ENCODE results near the gene MFAP5. TPM values are rescaled to one million over a fixed set of nuclear protein-coding genes. Genes with fewer than 3 reads are reported as not detected.

Gene MFAP5
- total RNA-seq, 1 experiment from 2014 or later: not detected

DNA sequence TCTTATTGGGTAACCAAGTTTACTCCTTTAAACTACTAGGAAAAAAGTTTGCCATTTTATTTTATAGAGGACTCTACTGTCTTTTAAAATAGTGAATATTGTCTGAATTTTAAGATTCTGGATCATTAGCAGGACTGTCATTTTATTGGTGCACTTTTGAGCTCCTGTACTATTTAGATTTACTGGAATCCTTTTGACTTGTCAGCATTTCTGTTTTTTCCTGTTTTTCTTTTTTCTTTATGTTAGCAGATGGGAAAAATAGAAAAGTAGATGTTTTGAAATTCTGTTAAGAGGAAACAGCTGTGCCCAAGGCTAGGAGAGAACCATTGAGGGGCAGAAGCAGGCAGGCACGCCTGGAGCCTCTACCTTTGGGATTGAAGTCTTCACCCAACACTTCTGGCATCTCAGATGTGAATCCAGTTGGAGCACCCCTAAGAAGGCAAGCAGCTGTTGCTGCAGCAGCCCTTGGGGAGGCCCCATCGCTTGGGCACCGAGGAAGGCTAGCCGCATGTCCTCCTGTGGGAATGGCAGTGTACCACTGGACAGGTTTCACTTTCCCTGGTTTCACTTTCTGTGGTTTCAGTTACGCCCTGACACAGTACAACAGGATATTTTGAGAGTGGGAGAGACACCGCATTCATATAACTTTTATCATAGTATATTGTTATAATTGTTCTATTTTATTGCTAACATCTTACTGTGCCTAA lies 46.7 kb upstream of the MFAP5 start:
- H3K4me2 ChIP-seq (ENCODE audit: low read length): no peak overlapping the region
- H3K4me1 ChIP-seq (ENCODE audit: control insufficient read depth in 1 of 2, insufficient read depth in 2 of 2, low read length in 2 of 2): no peaks in the 10 kb centered on the region
- H3K27ac ChIP-seq (ENCODE audit: low read depth, low read length): no peak overlapping the region
- no peaks in the 10 kb centered on the region for H3K9me2 ChIP-seq (ENCODE audit: insufficient read depth)
- TF ChIP-seq, protein P1, sequence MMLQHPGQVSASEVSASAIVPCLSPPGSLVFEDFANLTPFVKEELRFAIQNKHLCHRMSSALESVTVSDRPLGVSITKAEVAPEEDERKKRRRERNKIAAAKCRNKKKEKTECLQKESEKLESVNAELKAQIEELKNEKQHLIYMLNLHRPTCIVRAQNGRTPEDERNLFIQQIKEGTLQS (IDR thresholded peaks at IDR 0.05): no peak
- ChIA-PET CTCF (no interaction called here), POLR2A (no interaction called here), RAD21 (ENCODE audit: low non-redundant PET in 1 of 2, low total read pairs in 2 of 2, uncharacterized antibody in 2 of 2, unreplicated experiment in 2 of 2) (no interaction called here)
- no peak overlapping the region for H3K4me3 ChIP-seq (replicated peaks in 1 of 2; ENCODE audit: low read depth in 1 of 2, low read length in 2 of 2)
- no peak for ATAC-seq
- H4K20me1 ChIP-seq (ENCODE audit: insufficient read depth): no peaks in the 10 kb centered on the region
- DNase-seq (ENCODE audit: low read depth, low spot score): no peak
- BruUV-seq (replicated peaks): no TSS peak
- H2AFZ ChIP-seq (ENCODE audit: low read depth, low read length, poor library complexity, severe bottlenecking): no peak overlapping the region
- H3K9ac ChIP-seq (ENCODE audit: low read length): no peak overlapping the region
- H3K9me3 ChIP-seq (ENCODE audit: control insufficient read depth in 1 of 2, insufficient read depth in 1 of 2, low read depth in 1 of 2, low read length in 2 of 2): no peaks in the 10 kb centered on the region
- intact Hi-C loops (cut with micrococcal nuclease): no loop called here
- H3K36me3 ChIP-seq (ENCODE audit: control insufficient read depth in 1 of 2, insufficient read depth in 2 of 2, low read length in 2 of 2): no peaks in the 10 kb centered on the region
- H3K27me3 ChIP-seq (ENCODE audit: insufficient read depth, low read length): 0 out of 2 replicates have a peak, but pooled peaks cover 8% of the 10 kb centered on the region
- H3K79me2 ChIP-seq (ENCODE audit: insufficient read depth, low read length): no peaks in the 10 kb centered on the region

DNA sequence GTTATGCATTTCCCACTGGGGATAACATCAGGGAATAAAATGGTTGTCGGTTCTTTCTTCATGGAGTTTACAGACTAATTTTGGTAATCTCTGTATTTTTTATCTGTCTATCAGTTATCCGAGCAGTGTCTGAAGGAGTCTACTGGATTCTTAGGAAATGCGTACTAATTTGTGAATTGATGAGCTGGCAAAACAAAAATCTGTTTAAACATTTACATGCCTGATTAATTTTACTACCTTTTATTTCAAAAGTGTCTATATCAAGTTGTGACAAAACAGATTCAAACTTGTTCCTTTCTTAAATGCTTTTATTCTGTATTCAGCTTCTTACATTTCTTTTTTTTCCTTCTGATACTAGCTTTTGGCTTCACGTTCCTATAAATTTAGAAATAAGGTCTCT lies 39.5 kb upstream of the MFAP5 start:
- ChIA-PET RAD21 (ENCODE audit: low non-redundant PET in 1 of 2, low total read pairs in 2 of 2, uncharacterized antibody in 2 of 2, unreplicated experiment in 2 of 2) (no interaction called here), POLR2A (interaction anchor here (1.3 kb wide), 1 partner anchor 14 kb away, joined by 4 read pairs; no protein-coding TSS in a partner anchor), CTCF (no interaction called here)
- Histone ChIP-seq H3K4me2 (ENCODE audit: low read length) (no peak overlapping the region), H3K9me3 (ENCODE audit: control insufficient read depth in 1 of 2, insufficient read depth in 1 of 2, low read depth in 1 of 2, low read length in 2 of 2) (no peaks in the 10 kb centered on the region), H3K9ac (ENCODE audit: low read length) (no peak overlapping the region), H3K9me2 (ENCODE audit: insufficient read depth) (no peaks in the 10 kb centered on the region), H3K27me3 (ENCODE audit: insufficient read depth, low read length) (peaks cover 14% of the 10 kb centered on the region), H3K79me2 (ENCODE audit: insufficient read depth, low read length) (no peaks in the 10 kb centered on the region), H3K4me1 (ENCODE audit: control insufficient read depth in 1 of 2, insufficient read depth in 2 of 2, low read length in 2 of 2) (no peaks in the 10 kb centered on the region), H3K36me3 (ENCODE audit: control insufficient read depth in 1 of 2, insufficient read depth in 2 of 2, low read length in 2 of 2) (no peaks in the 10 kb centered on the region), H2AFZ (ENCODE audit: low read depth, low read length, poor library complexity, severe bottlenecking) (no peak overlapping the region), H3K4me3 (replicated peaks in 1 of 2; ENCODE audit: low read depth in 1 of 2, low read length in 2 of 2) (no peak overlapping the region), H3K27ac (ENCODE audit: low read depth, low read length) (no peak overlapping the region), H4K20me1 (ENCODE audit: insufficient read depth) (no peaks in the 10 kb centered on the region)
- intact Hi-C loops (cut with micrococcal nuclease): no loop called here
- TF ChIP-seq EGR1 (IDR thresholded peaks at IDR 0.05; ENCODE audit: low read depth): no peak
- TF ChIP-seq, protein P1 (IDR thresholded peaks at IDR 0.05): no peak
- no peak for TF ChIP-seq CEBPB (IDR thresholded peaks at IDR 0.05; ENCODE audit: low read depth)
- no peak for TF ChIP-seq JUND (IDR thresholded peaks at IDR 0.05)
- no peak for TF ChIP-seq YY1 (IDR thresholded peaks at IDR 0.05; ENCODE audit: extremely low read depth, insufficient replicate concordance, low read depth, low read length)
- TF ChIP-seq FOSL1 (IDR thresholded peaks at IDR 0.05; ENCODE audit: low read depth): no peak
- no peak for TF ChIP-seq TCF7L2 (IDR thresholded peaks at IDR 0.05; ENCODE audit: borderline replicate concordance, extremely low read depth, insufficient read depth, insufficient read length)
- TF ChIP-seq, protein P2, sequence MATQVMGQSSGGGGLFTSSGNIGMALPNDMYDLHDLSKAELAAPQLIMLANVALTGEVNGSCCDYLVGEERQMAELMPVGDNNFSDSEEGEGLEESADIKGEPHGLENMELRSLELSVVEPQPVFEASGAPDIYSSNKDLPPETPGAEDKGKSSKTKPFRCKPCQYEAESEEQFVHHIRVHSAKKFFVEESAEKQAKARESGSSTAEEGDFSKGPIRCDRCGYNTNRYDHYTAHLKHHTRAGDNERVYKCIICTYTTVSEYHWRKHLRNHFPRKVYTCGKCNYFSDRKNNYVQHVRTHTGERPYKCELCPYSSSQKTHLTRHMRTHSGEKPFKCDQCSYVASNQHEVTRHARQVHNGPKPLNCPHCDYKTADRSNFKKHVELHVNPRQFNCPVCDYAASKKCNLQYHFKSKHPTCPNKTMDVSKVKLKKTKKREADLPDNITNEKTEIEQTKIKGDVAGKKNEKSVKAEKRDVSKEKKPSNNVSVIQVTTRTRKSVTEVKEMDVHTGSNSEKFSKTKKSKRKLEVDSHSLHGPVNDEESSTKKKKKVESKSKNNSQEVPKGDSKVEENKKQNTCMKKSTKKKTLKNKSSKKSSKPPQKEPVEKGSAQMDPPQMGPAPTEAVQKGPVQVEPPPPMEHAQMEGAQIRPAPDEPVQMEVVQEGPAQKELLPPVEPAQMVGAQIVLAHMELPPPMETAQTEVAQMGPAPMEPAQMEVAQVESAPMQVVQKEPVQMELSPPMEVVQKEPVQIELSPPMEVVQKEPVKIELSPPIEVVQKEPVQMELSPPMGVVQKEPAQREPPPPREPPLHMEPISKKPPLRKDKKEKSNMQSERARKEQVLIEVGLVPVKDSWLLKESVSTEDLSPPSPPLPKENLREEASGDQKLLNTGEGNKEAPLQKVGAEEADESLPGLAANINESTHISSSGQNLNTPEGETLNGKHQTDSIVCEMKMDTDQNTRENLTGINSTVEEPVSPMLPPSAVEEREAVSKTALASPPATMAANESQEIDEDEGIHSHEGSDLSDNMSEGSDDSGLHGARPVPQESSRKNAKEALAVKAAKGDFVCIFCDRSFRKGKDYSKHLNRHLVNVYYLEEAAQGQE (IDR thresholded peaks at IDR 0.05; ENCODE audit: low read depth): no peak
- TF ChIP-seq SP1 (IDR thresholded peaks at IDR 0.05; ENCODE audit: low read depth): no peak
- TF ChIP-seq POLR2A (IDR thresholded peaks at IDR 0.05; ENCODE audit: borderline replicate concordance, extremely low read depth, insufficient read depth, insufficient read length): no peak
- TF ChIP-seq POLR2AphosphoS5 (IDR thresholded peaks at IDR 0.05; ENCODE audit: low read depth, low read length): no peak
- no peak for TF ChIP-seq ZFX (IDR thresholded peaks at IDR 0.05)
- no peak for TF ChIP-seq EZH2 (IDR thresholded peaks at IDR 0.05)
- TF ChIP-seq SIN3A (IDR thresholded peaks at IDR 0.05; ENCODE audit: low read depth): no peak
- TF ChIP-seq ZNF274 (IDR thresholded peaks at IDR 0.05; ENCODE audit: low read depth, low read length): no peak
- TF ChIP-seq, protein P3, sequence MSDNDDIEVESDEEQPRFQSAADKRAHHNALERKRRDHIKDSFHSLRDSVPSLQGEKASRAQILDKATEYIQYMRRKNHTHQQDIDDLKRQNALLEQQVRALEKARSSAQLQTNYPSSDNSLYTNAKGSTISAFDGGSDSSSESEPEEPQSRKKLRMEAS (IDR thresholded peaks at IDR 0.05): no peak
- no peak for TF ChIP-seq SRF (IDR thresholded peaks at IDR 0.05; ENCODE audit: low read depth)
- no peak for DNase-seq (ENCODE audit: low read depth, low spot score)
- no TSS peak for BruUV-seq (replicated peaks)
- no peak for ATAC-seq
